K562 (cell line): Measurements from ENCODE around the gene TLNRD1. TPM values are rescaled to one million over a fixed set of nuclear protein-coding genes. Genes with fewer than 3 reads are reported as not detected.

ENCODE experiments used
- ATAC-seq: fragments of 200-7000 bp; cut with Tn5 transposase; 3 replicates; pipeline ENCODE4 v1.9.1; 2020; ENCODE audit warnings: moderate library complexity
- BruUV-seq: library from RNA; stranded (reverse); fragments of 400-500 nt; replicated peaks from 2 replicates; lab custom pipeline; 2021; lab: Mats Ljungman, UMichigan
- CTCF ChIA-PET: fragments of 300-600 bp; formaldehyde crosslinking; extraction: SDS; loops from one replicate; lab custom pipeline; 2021; ENCODE audit warnings: low intra/inter-chr PET ratio; lab: Yijun Ruan, JAX
- POLR2A ChIA-PET: fragments of 300-600, 350-650 bp; sonication (Branson Sonifier 250); formaldehyde crosslinking; extraction: SDS; loops from one replicate; lab custom pipeline; 2021; ENCODE audit warnings: antibody characterized with exemption, inconsistent platforms; lab: Yijun Ruan, JAX
- DNase-seq, 4 experiments: peaks; one replicate each; pipeline versions ENCODE4 v3.0.0 to v3.0.0-alpha.2; 2011 to 2018; ENCODE audit warnings: low spot score in 3 of 4, mixed read lengths in 3 of 4; ENCODE audit errors: extremely low read depth in 1 of 4
- FAIRE-seq: peaks from 2 replicates; lab custom pipeline; 2011; peaks lifted over from hg19 to GRCh38; lab: Jason Lieb, UNC
- H2AFZ ChIP-seq: 2 replicates; pipeline ENCODE4 v1.6.0; 2011; ENCODE audit warnings: low read depth, low read length, control low read depth, inconsistent platforms
- H3K27ac ChIP-seq: fragments of 200-600 bp; 3 replicates; pipeline ENCODE4 v1.8.0; 2011; ENCODE audit warnings: low read depth, mild to moderate bottlenecking, control low read depth, inconsistent platforms, low read length, moderate library complexity, mixed read lengths; ENCODE audit errors: extremely low read depth
- H3K27me3 ChIP-seq, 2 experiments: fragments of 300-600 bp in 1 of 2; 2 replicates in 1 of 2; 3 replicates in 1 of 2; pipeline versions ENCODE4 v1.6.0 to v1.8.0; 2011; ENCODE audit warnings: inconsistent platforms in 2 of 2, low read length in 2 of 2, mild to moderate bottlenecking in 1 of 2, mixed read lengths in 1 of 2, moderate library complexity in 1 of 2; ENCODE audit not compliant: control insufficient read depth in 2 of 2, insufficient read depth in 2 of 2
- H3K36me3 ChIP-seq: fragments of 300-600 bp; 3 replicates; pipeline ENCODE4 v1.8.0; 2011; ENCODE audit warnings: mild to moderate bottlenecking, low read length, inconsistent platforms; ENCODE audit not compliant: control insufficient read depth, insufficient read depth
- H3K4me1 ChIP-seq, 2 experiments: fragments of 200-600 bp in 1 of 2; replicated peaks in 1 of 2; 2 replicates in 1 of 2; 3 replicates in 1 of 2; pipeline versions ENCODE4 v1.5.1 to v1.8.0; 2011; ENCODE audit warnings: inconsistent platforms in 2 of 2, low read length in 2 of 2, mild to moderate bottlenecking in 1 of 2, mixed read lengths in 1 of 2, moderate library complexity in 1 of 2; ENCODE audit not compliant: control insufficient read depth in 2 of 2, insufficient read depth in 2 of 2
- H3K4me2 ChIP-seq: 2 replicates; pipeline ENCODE4 v1.6.1; 2011; ENCODE audit warnings: low read length, control low read depth, inconsistent platforms, mixed read lengths; ENCODE audit not compliant: insufficient read depth
- H3K4me3 ChIP-seq: fragments of 200-600 bp; sonication (generic), shearing (Covaris generic); 2 replicates; pipeline ENCODE4 v1.5.1; 2016; ENCODE audit warnings: control low read depth, inconsistent platforms
- H3K79me2 ChIP-seq: fragments of 200-600 bp; 3 replicates; pipeline ENCODE4 v1.8.0; 2011; ENCODE audit warnings: low read length, inconsistent platforms; ENCODE audit not compliant: control insufficient read depth, insufficient read depth
- H3K9ac ChIP-seq, 2 experiments: 2 replicates each; pipeline versions ENCODE4 v1.6.0 to v1.6.1; 2011; ENCODE audit warnings: low read depth in 2 of 2, low read length in 2 of 2, control low read depth in 1 of 2, inconsistent platforms in 1 of 2, mild to moderate bottlenecking in 1 of 2, mixed read lengths in 1 of 2; ENCODE audit not compliant: insufficient read depth in 1 of 2
- H3K9me1 ChIP-seq: one replicate; pipeline ENCODE4 v1.6.0; 2011; ENCODE audit warnings: inconsistent platforms, mild to moderate bottlenecking, low read length, moderate library complexity; ENCODE audit not compliant: control insufficient read depth, insufficient read depth
- H3K9me3 ChIP-seq: replicated peaks from 2 replicates; pipeline ENCODE4 v1.5.1; 2011; ENCODE audit warnings: low read depth, low read length, inconsistent platforms; ENCODE audit not compliant: control insufficient read depth, insufficient read depth
- H4K20me1 ChIP-seq: replicated peaks from 2 replicates; pipeline ENCODE4 v1.6.1; 2011; ENCODE audit warnings: low read length, inconsistent platforms, mixed read lengths; ENCODE audit not compliant: control insufficient read depth, insufficient read depth
- ATF1 ChIP-seq, 2 experiments: fragments of 450-650 bp in 1 of 2; IDR thresholded peaks; 2 replicates each; pipeline ENCODE4 v1.6.1; 2016; ENCODE audit warnings: missing compliant biosample characterization in 1 of 2, missing genetic modification characterization in 1 of 2
- CBX3 ChIP-seq, 2 experiments: IDR thresholded peaks; 1 replicate in 1 of 2; 2 replicates in 1 of 2; pipeline ENCODE4 v1.6.1; 2012; ENCODE audit warnings: inconsistent platforms in 2 of 2, low read length in 2 of 2, borderline replicate concordance in 1 of 2, control low read depth in 1 of 2
- ETV6 ChIP-seq, 3 experiments: fragments of 150-350 bp in 1 of 3; sonication (generic) in 1 of 3; formaldehyde crosslinking in 1 of 3; IDR thresholded peaks; 2 replicates each; pipeline versions ENCODE4 v1.6.1 to v1.8.0; 2014 to 2022; ENCODE audit warnings: borderline replicate concordance in 2 of 3, low read depth in 2 of 3, antibody characterized with exemption in 1 of 3, low read length in 1 of 3, mild to moderate bottlenecking in 1 of 3, missing genetic modification reagents in 1 of 3
- HMG20A ChIP-seq: fragments of 450-650 bp; formaldehyde crosslinking; conservative IDR thresholded peaks from 2 replicates; pipeline ENCODE4 v1.4.0; 2020; ENCODE audit warnings: mild to moderate bottlenecking, mixed read lengths
- HNRNPUL1 ChIP-seq: fragments of 200-400 bp; formaldehyde crosslinking; IDR thresholded peaks from 2 replicates; pipeline ENCODE4 v1.6.1; 2017; ENCODE audit warnings: low read length
- HOXB6 ChIP-seq: fragments of 250-450 bp; sonication (Bioruptor Pico); IDR thresholded peaks from 2 replicates; pipeline ENCODE4 v1.5.1; 2022; ENCODE audit warnings: mild to moderate bottlenecking, borderline replicate concordance
- MIER1 ChIP-seq: fragments of 450-650 bp; IDR thresholded peaks from 2 replicates; pipeline ENCODE4 v1.6.1; 2016; ENCODE audit warnings: antibody characterized with exemption, mild to moderate bottlenecking, low read depth
- NR2C2 ChIP-seq, 2 experiments: fragments of 200-800 bp in 1 of 2; sonication (Bioruptor generic) in 1 of 2; sonication (generic) in 1 of 2; formaldehyde crosslinking in 1 of 2; IDR thresholded peaks; 2 replicates each; pipeline versions ENCODE4 v1.6.1 to v1.8.0; 2016 to 2022; ENCODE audit warnings: mild to moderate bottlenecking in 1 of 2, missing compliant biosample characterization in 1 of 2, missing genetic modification characterization in 1 of 2, missing genetic modification reagents in 1 of 2
- PTTG1 ChIP-seq: fragments of 450-650 bp; IDR thresholded peaks from 2 replicates; pipeline ENCODE4 v1.6.1; 2016; ENCODE audit warnings: low read depth, mild to moderate bottlenecking, missing genetic modification characterization, missing compliant biosample characterization
- RBM34 ChIP-seq: fragments of 200-400 bp; formaldehyde crosslinking; IDR thresholded peaks from 2 replicates; pipeline ENCODE4 v1.6.1; 2018; ENCODE audit warnings: low read length, borderline replicate concordance; ENCODE audit not compliant: insufficient read depth
- XRCC5 ChIP-seq: fragments of 200-400 bp; formaldehyde crosslinking; IDR thresholded peaks from 2 replicates; pipeline ENCODE4 v1.6.1; 2017; ENCODE audit warnings: low read depth, mild to moderate bottlenecking, low read length
- YBX1 ChIP-seq: fragments of 450-650 bp; IDR thresholded peaks from 2 replicates; pipeline ENCODE4 v1.7.1; 2016; ENCODE audit warnings: mild to moderate bottlenecking
- ZNF644 ChIP-seq: fragments of 200-800 bp; sonication (Bioruptor generic); IDR thresholded peaks from 2 replicates; pipeline ENCODE4 v1.6.1; 2016; ENCODE audit warnings: low read depth, missing genetic modification characterization, missing compliant biosample characterization
- WGBS: fragments of 100-300 bp; shearing (Covaris generic); methylation state at CpG from one replicate; pipeline ENCODE4 v1.1.6; 2016; ENCODE audit warnings: low coverage, mixed read lengths; ENCODE audit not compliant: insufficient coverage; ENCODE audit errors: missing lambda C conversion rate; 5-methylcytosine and 5-hydroxymethylcytosine counted together
- in situ Hi-C: fragments of 300-500 bp; cut with MboI; formaldehyde crosslinking; loops from 4 replicates; pipeline ENCODE4 v1.15.0; 2018; ENCODE audit warnings: inconsistent platforms, mixed read lengths
- intact Hi-C: fragments of 100-400 bp; cut with micrococcal nuclease; formaldehyde crosslinking; loops from 2 replicates; pipeline ENCODE4 v1.14.2; 2022
- polyA plus RNA-seq, 8 experiments: library from polyadenylated mRNA; depleted of rRNA in 4 of 8; stranded (reverse) in 5 of 8; unstranded in 3 of 8; fragments of >200 nt; fragmentation: Nextera tagmentation in 2 of 8; fragmentation: Illumina TruSeq in 1 of 8; extraction: Ambion mirVana in 2 of 8; extraction: Trizol in 1 of 8; gene quantifications; 2 replicates each; pipeline versions ENCODE4 v1.2.1 to v1.2.3, GENCODE V29; 2011 to 2014; ENCODE audit warnings: inconsistent platforms in 1 of 8, missing spikeins in 1 of 8
- total RNA-seq, 7 experiments: library from RNA; depleted of rRNA in 6 of 7; stranded (reverse); fragments of >200 nt in 6 of 7; fragmentation: Illumina TruSeq in 2 of 7; extraction: Trizol in 2 of 7; gene quantifications; 2 replicates each; pipeline versions ENCODE4 v1.2.1 to v1.2.3, GENCODE V29; 2011 to 2021; ENCODE audit warnings: low replicate concordance in 1 of 7
- TF ChIP-seq, protein P1 (sequence below), 2 experiments: fragments of 250-450 bp in 1 of 2; fragments of 450-650 bp in 1 of 2; sonication (Bioruptor Pico) in 1 of 2; IDR thresholded peaks; 2 replicates each; pipeline versions ENCODE4 v1.6.1 to v1.8.0; 2016 to 2021; ENCODE audit warnings: mild to moderate bottlenecking in 2 of 2, moderate library complexity in 2 of 2, missing compliant biosample characterization in 1 of 2, missing genetic modification characterization in 1 of 2
- TF ChIP-seq, protein P2 (sequence below): IDR thresholded peaks from 3 replicates; pipeline ENCODE4 v1.6.1; 2011; ENCODE audit warnings: borderline replicate concordance, mild to moderate bottlenecking, moderate library complexity; ENCODE audit not compliant: insufficient read length; ENCODE audit errors: extremely low read depth

TLNRD1 gene
- total and polyA plus RNA-seq, 9 of the 15 experiments (the other 6 are each of a cell fraction or from before 2014, with no cell fraction given): 1.1 to 33.1 (median 5.7) TPM

DNA sequence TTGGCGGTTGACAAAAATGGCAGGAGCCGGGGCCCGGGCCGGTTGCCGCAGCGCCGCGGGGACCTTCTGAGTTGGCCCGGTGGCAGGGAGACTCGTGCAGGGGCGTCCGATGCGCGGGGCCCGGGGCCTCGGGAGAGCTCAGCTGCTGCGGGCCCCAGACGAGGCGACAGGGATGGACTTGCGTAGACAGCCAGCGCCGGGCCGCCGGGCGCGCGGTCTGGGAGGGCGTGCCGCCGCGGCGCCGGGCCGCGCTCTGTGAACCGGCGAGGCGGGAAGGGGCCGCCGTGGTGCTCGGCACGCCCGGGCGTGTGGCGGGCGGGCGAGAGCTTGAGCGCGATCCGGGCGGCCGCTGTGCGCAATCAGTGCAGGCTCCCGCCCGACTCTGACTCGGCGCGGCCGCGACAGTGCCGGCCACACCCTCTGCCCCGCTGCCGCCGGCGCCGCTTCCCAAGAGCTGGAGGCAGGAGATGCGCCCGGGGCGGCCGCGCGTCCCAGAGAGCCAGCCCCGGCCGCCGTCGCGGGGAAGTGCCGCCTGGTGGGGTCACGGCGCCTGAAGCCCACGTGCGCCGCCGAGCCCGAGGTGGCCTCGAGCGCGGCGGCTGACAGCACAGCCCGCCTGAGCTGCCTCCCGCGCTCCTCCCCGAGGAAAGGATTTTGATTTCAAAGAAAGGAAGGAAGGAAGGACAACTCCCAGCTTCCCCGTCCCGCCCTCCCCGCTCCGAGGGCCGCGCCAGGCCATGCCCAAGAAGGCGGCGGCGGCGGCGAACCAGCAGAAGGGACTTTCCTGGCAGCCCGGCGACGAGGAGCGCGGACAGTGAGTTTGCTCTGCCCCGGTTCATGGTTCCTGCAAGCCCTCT lies 657 bp downstream of the TLNRD1 start:
- Histone ChIP-seq H3K27me3 (no peaks in the 10 kb centered on the region), H3K27ac (peak overlapping the region; percentile 92; the same call in 2 of the 3 replicates), H3K79me2 (peaks cover 43% of the 10 kb centered on the region), H2AFZ (peak overlapping the region; percentile 79), H3K9ac (peak overlapping the region; percentile 88 to 96; a peak in 3 of 4 replicates), H3K4me1 (peaks cover 12 to 31% of the 10 kb centered on the region in 2 experiments), H3K9me3 (no peaks in the 10 kb centered on the region), H3K36me3 (peaks cover 13% of the 10 kb centered on the region; the same call in 1 of the 3 replicates), H3K4me2 (peak overlapping the region; percentile 86; the same call in 1 of the 2 replicates), H3K4me3 (peak overlapping the region; percentile 90), H4K20me1 (no peaks in the 10 kb centered on the region), H3K9me1 (no peaks in the 10 kb centered on the region)
- FAIRE-seq (no peak), DNase-seq (peak; percentile 69 to 73 (median 72)), ATAC-seq (peak; percentile 65)
- ChIA-PET CTCF (no interaction called here), POLR2A (interaction anchor here (1.0 kb wide), 1 partner anchor 163 kb away, joined by 3 read pairs; no protein-coding TSS in a partner anchor)
- intact Hi-C loops (no loop called here), in situ Hi-C loops (no loop called here)
- 2% methylated on average over 71 of the region's 110 CpGs for WGBS
- TSS peak; percentile 44 for BruUV-seq
- TF ChIP-seq RBM34 (no peak), XRCC5 (no peak), HOXB6 (no peak), HMG20A (no peak), ETV6 (IDR thresholded peaks at IDR 0.05; ENCODE audit: borderline replicate concordance in 1 of 2, low read depth in 2 of 2, low read length in 1 of 2) (no peak), ETV6 (CRISPR knock-in tag; IDR thresholded peaks at IDR 0.05; ENCODE audit: borderline replicate concordance) (0 out of 2 replicates have a peak, but pooled peaks have one; percentile 67), MIER1 (no peak), ZNF644 (tag) (no peak), PTTG1 (tag) (no peak), NR2C2 (CRISPR knock-in tag; IDR thresholded peaks at IDR 0.05) (no peak), NR2C2 (tag; IDR thresholded peaks at IDR 0.05) (peak; percentile 59), HNRNPUL1 (no peak), CBX3 (IDR thresholded peaks at IDR 0.05; ENCODE audit: borderline replicate concordance in 1 of 2, low read length in 2 of 2) (no peak), YBX1 (no peak), ATF1 (CRISPR knock-in tag; IDR thresholded peaks at IDR 0.05) (no peak), ATF1 (tag; IDR thresholded peaks at IDR 0.05) (no peak)
- TF ChIP-seq, protein P1, sequence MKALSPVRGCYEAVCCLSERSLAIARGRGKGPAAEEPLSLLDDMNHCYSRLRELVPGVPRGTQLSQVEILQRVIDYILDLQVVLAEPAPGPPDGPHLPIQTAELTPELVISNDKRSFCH (CRISPR knock-in tag; IDR thresholded peaks at IDR 0.05): no peak
- TF ChIP-seq, protein P1 (tag; IDR thresholded peaks at IDR 0.05): 0 out of 2 replicates have a peak, but pooled peaks have one; percentile 25
- TF ChIP-seq, protein P2, sequence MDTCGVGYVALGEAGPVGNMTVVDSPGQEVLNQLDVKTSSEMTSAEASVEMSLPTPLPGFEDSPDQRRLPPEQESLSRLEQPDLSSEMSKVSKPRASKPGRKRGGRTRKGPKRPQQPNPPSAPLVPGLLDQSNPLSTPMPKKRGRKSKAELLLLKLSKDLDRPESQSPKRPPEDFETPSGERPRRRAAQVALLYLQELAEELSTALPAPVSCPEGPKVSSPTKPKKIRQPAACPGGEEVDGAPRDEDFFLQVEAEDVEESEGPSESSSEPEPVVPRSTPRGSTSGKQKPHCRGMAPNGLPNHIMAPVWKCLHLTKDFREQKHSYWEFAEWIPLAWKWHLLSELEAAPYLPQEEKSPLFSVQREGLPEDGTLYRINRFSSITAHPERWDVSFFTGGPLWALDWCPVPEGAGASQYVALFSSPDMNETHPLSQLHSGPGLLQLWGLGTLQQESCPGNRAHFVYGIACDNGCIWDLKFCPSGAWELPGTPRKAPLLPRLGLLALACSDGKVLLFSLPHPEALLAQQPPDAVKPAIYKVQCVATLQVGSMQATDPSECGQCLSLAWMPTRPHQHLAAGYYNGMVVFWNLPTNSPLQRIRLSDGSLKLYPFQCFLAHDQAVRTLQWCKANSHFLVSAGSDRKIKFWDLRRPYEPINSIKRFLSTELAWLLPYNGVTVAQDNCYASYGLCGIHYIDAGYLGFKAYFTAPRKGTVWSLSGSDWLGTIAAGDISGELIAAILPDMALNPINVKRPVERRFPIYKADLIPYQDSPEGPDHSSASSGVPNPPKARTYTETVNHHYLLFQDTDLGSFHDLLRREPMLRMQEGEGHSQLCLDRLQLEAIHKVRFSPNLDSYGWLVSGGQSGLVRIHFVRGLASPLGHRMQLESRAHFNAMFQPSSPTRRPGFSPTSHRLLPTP: no peak
